DND-41 (cell line): Measurements from ENCODE around the gene LY9.

Experiments used
- ATAC-seq: fragments of 200-7000 bp; cut with Tn5 transposase; 3 replicates; pipeline ENCODE4 v1.9.1; 2021; ENCODE audit warnings: low read depth; ENCODE audit not compliant: insufficient read depth
- DNase-seq: peaks from one replicate; pipeline ENCODE4 v3.0.0-alpha.2; 2020
- H2AFZ ChIP-seq: 2 replicates; pipeline ENCODE4 v1.6.0; 2012; ENCODE audit warnings: low read depth, low read length
- H3K27ac ChIP-seq: 2 replicates; pipeline ENCODE4 v1.5.1; 2012; ENCODE audit warnings: low read length, inconsistent platforms
- H3K27me3 ChIP-seq: fragments of 200-600 bp; sonication (generic); 2 replicates; pipeline ENCODE4 v1.6.0; 2012; ENCODE audit warnings: low read length, mild to moderate bottlenecking, inconsistent platforms; ENCODE audit not compliant: insufficient read depth, poor library complexity
- H3K36me3 ChIP-seq: 2 replicates; pipeline ENCODE4 v1.5.1; 2012; ENCODE audit warnings: low read length, inconsistent platforms; ENCODE audit not compliant: insufficient read depth
- H3K4me1 ChIP-seq: 2 replicates; pipeline ENCODE4 v1.5.1; 2012; ENCODE audit warnings: mild to moderate bottlenecking, low read length; ENCODE audit not compliant: insufficient read depth
- H3K4me2 ChIP-seq: 2 replicates; pipeline ENCODE4 v1.6.0; 2012; ENCODE audit warnings: mild to moderate bottlenecking, moderate library complexity, low read length, inconsistent platforms; ENCODE audit not compliant: insufficient read depth
- H3K4me3 ChIP-seq, 2 experiments: fragments of 200-600 bp in 1 of 2; shearing (Covaris generic) in 1 of 2; 2 replicates each; pipeline ENCODE4 v1.5.1; 2012 to 2016; ENCODE audit warnings: inconsistent platforms in 2 of 2, low read length in 2 of 2, mild to moderate bottlenecking in 2 of 2, low read depth in 1 of 2, moderate library complexity in 1 of 2
- H3K79me2 ChIP-seq: 2 replicates; pipeline ENCODE4 v1.6.0; 2012; ENCODE audit warnings: low read length, inconsistent platforms; ENCODE audit not compliant: insufficient read depth
- H3K9ac ChIP-seq: 2 replicates; pipeline ENCODE4 v1.6.0; 2012; ENCODE audit warnings: low read depth, mild to moderate bottlenecking, inconsistent platforms, low read length, moderate library complexity
- H3K9me3 ChIP-seq: 2 replicates; pipeline ENCODE4 v1.5.1; 2012; ENCODE audit warnings: low read length, moderate library complexity, mild to moderate bottlenecking, inconsistent platforms; ENCODE audit not compliant: insufficient read depth, severe bottlenecking
- H4K20me1 ChIP-seq: 2 replicates; pipeline ENCODE4 v1.6.0; 2012; ENCODE audit warnings: low read length; ENCODE audit not compliant: insufficient read depth
- CTCF ChIP-seq: IDR thresholded peaks from 2 replicates; pipeline ENCODE4 v1.5.1; 2012; ENCODE audit warnings: borderline replicate concordance, low read length, moderate library complexity, mild to moderate bottlenecking; ENCODE audit not compliant: poor library complexity, severe bottlenecking; ENCODE audit errors: extremely low read depth
- EZH2 ChIP-seq: IDR thresholded peaks from 3 replicates; pipeline ENCODE4 v1.6.1; 2012; ENCODE audit warnings: borderline replicate concordance, low read depth, mild to moderate bottlenecking, moderate library complexity, low read length, inconsistent platforms; ENCODE audit not compliant: severe bottlenecking

The LY9 gene

GRCh38 chr1:160777486-160778089 lies 18.4 kb upstream of the LY9 start:
- Histone ChIP-seq H3K4me3 (no peak overlapping the region), H3K27ac (no peak overlapping the region), H3K4me2 (no peak overlapping the region), H2AFZ (no peak overlapping the region), H3K36me3 (no peaks in the 10 kb centered on the region), H3K9me3 (no peaks in the 10 kb centered on the region), H3K4me1 (peaks cover 7% of the 10 kb centered on the region), H3K79me2 (no peaks in the 10 kb centered on the region), H3K27me3 (no peaks in the 10 kb centered on the region), H3K9ac (no peak overlapping the region), H4K20me1 (no peaks in the 10 kb centered on the region)
- peak; percentile 60 for DNase-seq
- no peak for TF ChIP-seq EZH2
- peak; percentile 75 for TF ChIP-seq CTCF
- ATAC-seq: peak; percentile 72

- H3K27ac ChIP-seq: no peak overlapping the region
- no peak overlapping the region for H3K9ac ChIP-seq
- H4K20me1 ChIP-seq: no peaks in the 10 kb centered on the region
- no peak overlapping the region for H3K4me3 ChIP-seq
- ATAC-seq: no peak
- no peaks in the 10 kb centered on the region for H3K79me2 ChIP-seq
- peaks cover 7% of the 10 kb centered on the region for H3K4me1 ChIP-seq
- H3K9me3 ChIP-seq: no peaks in the 10 kb centered on the region
- H3K36me3 ChIP-seq: no peaks in the 10 kb centered on the region
- no peak for DNase-seq
- no peak overlapping the region for H3K4me2 ChIP-seq
- no peaks in the 10 kb centered on the region for H3K27me3 ChIP-seq
- H2AFZ ChIP-seq: no peak overlapping the region; the same call in 1 of the 2 replicates
- TF ChIP-seq EZH2: no peak
- no peak for TF ChIP-seq CTCF
Observed at GRCh38 chr1:160778976-160779375, 17.0 kb upstream of the LY9 start.

GRCh38 chr1:160779626-160780397 lies 16.2 kb upstream of the LY9 start:
- peak; percentile 52 for DNase-seq

More at GRCh38 chr1:160779626-160780397, 16.2 kb upstream of the LY9 start:
- no peaks in the 10 kb centered on the region for H3K9me3 ChIP-seq
- no peak overlapping the region for H3K9ac ChIP-seq
- no peak overlapping the region for H3K4me3 ChIP-seq
- H3K4me1 ChIP-seq: peaks cover 7% of the 10 kb centered on the region
- no peaks in the 10 kb centered on the region for H3K36me3 ChIP-seq
- H4K20me1 ChIP-seq: no peaks in the 10 kb centered on the region
- peak; percentile 68 for ATAC-seq
- no peaks in the 10 kb centered on the region for H3K27me3 ChIP-seq
- no peak overlapping the region for H2AFZ ChIP-seq
- H3K4me2 ChIP-seq: no peak overlapping the region
- H3K79me2 ChIP-seq: no peaks in the 10 kb centered on the region
- peak; percentile 71 for TF ChIP-seq CTCF
- no peak for TF ChIP-seq EZH2
- no peak overlapping the region for H3K27ac ChIP-seq
